Testis (tissue), 3 donors: ENCODE measurements around the gene EZR. TPM values are rescaled to one million over a fixed set of nuclear protein-coding genes. Genes with fewer than 3 reads are reported as not detected.

Experiments used
- DNase-seq: peaks from one replicate; pipeline ENCODE4 v3.0.0-alpha.2; 2019
- H3K27ac ChIP-seq, 2 donors: fragments of 200-600 bp; sonication (generic); one replicate each; pipeline ENCODE4 v1.5.1; 2019
- H3K27me3 ChIP-seq: fragments of 200-600 bp; sonication (generic); one replicate; pipeline ENCODE4 v1.5.1; 2019
- H3K36me3 ChIP-seq: fragments of 200-600 bp; sonication (generic); one replicate; pipeline ENCODE4 v1.5.1; 2017; ENCODE audit warnings: low read depth; ENCODE audit errors: missing control alignments
- H3K4me1 ChIP-seq: fragments of 200-600 bp; sonication (generic); one replicate; pipeline ENCODE4 v1.5.1; 2019
- H3K4me3 ChIP-seq, 2 donors: fragments of 200-600 bp; sonication (generic); one replicate each; pipeline ENCODE4 v1.5.1; 2017 to 2019
- H3K9me3 ChIP-seq: fragments of 200-600 bp; sonication (generic); one replicate; pipeline ENCODE4 v1.5.1; 2017
- POLR2A ChIP-seq: fragments of 450-650 bp; IDR thresholded peaks from one replicate; pipeline ENCODE4 v1.6.1; 2017; ENCODE audit warnings: antibody characterized with exemption, mild to moderate bottlenecking, moderate library complexity
- WGBS, 2 donors: methylation state at CpG; one replicate each; pipeline ENCODE4 v1.1.5; 2018; 5-methylcytosine and 5-hydroxymethylcytosine counted together
- intact Hi-C: fragments of 100-400 bp; cut with DNase I; formaldehyde crosslinking; loops from one replicate; pipeline ENCODE4 v1.15.1; 2023; ENCODE audit warnings: low total_unique reads
- polyA plus RNA-seq: library from polyadenylated mRNA; stranded (reverse); fragments of 350-450 nt; fragmentation: Illumina TruSeq; extraction: RNeasy Lipid Tissue Mini Kit (QIAGEN cat#74804); gene quantifications from one replicate; pipeline ENCODE4 v1.2.3, GENCODE V29; 2014; ENCODE audit warnings: low read depth, low replicate concordance; ENCODE audit not compliant: insufficient read depth
- total RNA-seq, 2 donors: library from RNA; depleted of rRNA; stranded (reverse); fragments of >200 nt; gene quantifications; one replicate each; pipeline ENCODE4 v1.2.3, GENCODE V29; 2016
- TF ChIP-seq, protein P1 (sequence below), 3 experiments: fragments of 450-650 bp in 2 of 3; fragments of 200-600 bp in 1 of 3; sonication (generic) in 1 of 3; IDR thresholded peaks; one replicate each; pipeline ENCODE4 v1.5.1; 2016 to 2019; ENCODE audit warnings: antibody characterized with exemption in 3 of 3, mild to moderate bottlenecking in 2 of 3, moderate library complexity in 1 of 3

Gene EZR
- total and polyA plus RNA-seq, 3 donors from 2014 or later: 129 to 199 (median 164) TPM

- no peaks in the 10 kb centered on the region for H3K27me3 ChIP-seq
- no peaks in the 10 kb centered on the region for H3K36me3 ChIP-seq
- H3K9me3 ChIP-seq: no peaks in the 10 kb centered on the region
- DNase-seq: no peak
- TF ChIP-seq, protein P1, sequence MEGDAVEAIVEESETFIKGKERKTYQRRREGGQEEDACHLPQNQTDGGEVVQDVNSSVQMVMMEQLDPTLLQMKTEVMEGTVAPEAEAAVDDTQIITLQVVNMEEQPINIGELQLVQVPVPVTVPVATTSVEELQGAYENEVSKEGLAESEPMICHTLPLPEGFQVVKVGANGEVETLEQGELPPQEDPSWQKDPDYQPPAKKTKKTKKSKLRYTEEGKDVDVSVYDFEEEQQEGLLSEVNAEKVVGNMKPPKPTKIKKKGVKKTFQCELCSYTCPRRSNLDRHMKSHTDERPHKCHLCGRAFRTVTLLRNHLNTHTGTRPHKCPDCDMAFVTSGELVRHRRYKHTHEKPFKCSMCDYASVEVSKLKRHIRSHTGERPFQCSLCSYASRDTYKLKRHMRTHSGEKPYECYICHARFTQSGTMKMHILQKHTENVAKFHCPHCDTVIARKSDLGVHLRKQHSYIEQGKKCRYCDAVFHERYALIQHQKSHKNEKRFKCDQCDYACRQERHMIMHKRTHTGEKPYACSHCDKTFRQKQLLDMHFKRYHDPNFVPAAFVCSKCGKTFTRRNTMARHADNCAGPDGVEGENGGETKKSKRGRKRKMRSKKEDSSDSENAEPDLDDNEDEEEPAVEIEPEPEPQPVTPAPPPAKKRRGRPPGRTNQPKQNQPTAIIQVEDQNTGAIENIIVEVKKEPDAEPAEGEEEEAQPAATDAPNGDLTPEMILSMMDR (IDR thresholded peaks at IDR 0.05): no peak
- TF ChIP-seq POLR2A: no peak
- intact Hi-C loops: no loop called here
- no peak overlapping the region for H3K27ac ChIP-seq
- no peak overlapping the region for H3K4me3 ChIP-seq
- H3K4me1 ChIP-seq: no peaks in the 10 kb centered on the region
- 83 to 88% methylated on average over 15 to 19 of the region's 19 CpGs for WGBS, 2 donors
Measured at GRCh38 chr6:158781692-158782373, 37.3 kb downstream of the EZR start.

- TF ChIP-seq, protein P1 (IDR thresholded peaks at IDR 0.05): no peak
- no peak for TF ChIP-seq POLR2A
- no peak for DNase-seq
- H3K9me3 ChIP-seq: no peaks in the 10 kb centered on the region
- no peak overlapping the region for H3K27ac ChIP-seq
- H3K4me1 ChIP-seq: no peaks in the 10 kb centered on the region
- intact Hi-C loops: no loop called here
- 78 to 85% methylated on average over 11 of the region's 11 CpGs for WGBS, 2 donors
- H3K27me3 ChIP-seq: no peaks in the 10 kb centered on the region
- H3K4me3 ChIP-seq: no peak overlapping the region
- no peaks in the 10 kb centered on the region for H3K36me3 ChIP-seq
Measured at GRCh38 chr6:158780988-158781691, 38.0 kb downstream of the EZR start.

- Histone ChIP-seq H3K4me3 (no peak overlapping the region), H3K4me1 (no peaks in the 10 kb centered on the region), H3K27ac (no peak overlapping the region), H3K9me3 (no peaks in the 10 kb centered on the region), H3K27me3 (no peaks in the 10 kb centered on the region), H3K36me3 (no peaks in the 10 kb centered on the region)
- intact Hi-C loops: no loop called here
- TF ChIP-seq, protein P1 (IDR thresholded peaks at IDR 0.05): no peak
- TF ChIP-seq POLR2A: no peak
- no peak for DNase-seq
- WGBS, 2 donors: 94 to 95% methylated on average over 7 of the region's 7 CpGs
Measured at GRCh38 chr6:158780246-158780884, 38.8 kb downstream of the EZR start.

- no peaks in the 10 kb centered on the region for H3K36me3 ChIP-seq
- no peaks in the 10 kb centered on the region for H3K9me3 ChIP-seq
- no peaks in the 10 kb centered on the region for H3K27me3 ChIP-seq
- TF ChIP-seq, protein P1 (IDR thresholded peaks at IDR 0.05): no peak
- TF ChIP-seq POLR2A: no peak
- no peak overlapping the region for H3K4me3 ChIP-seq
- 50 to 96% methylated on average over 6 of the region's 6 CpGs for WGBS, 2 donors
- H3K4me1 ChIP-seq: no peaks in the 10 kb centered on the region
- H3K27ac ChIP-seq: no peak overlapping the region
- DNase-seq: no peak
- intact Hi-C loops: no loop called here
Measured at GRCh38 chr6:158778005-158778527, 41.1 kb downstream of the EZR start.
